ENCODE results near the gene PGPEP1.
"Not testable (repeated sequence)": the region's sequence is repeated elsewhere in the genome, so short reads cannot be mapped to it uniquely, and the experiment has no call there.

Gene PGPEP1

DNA sequence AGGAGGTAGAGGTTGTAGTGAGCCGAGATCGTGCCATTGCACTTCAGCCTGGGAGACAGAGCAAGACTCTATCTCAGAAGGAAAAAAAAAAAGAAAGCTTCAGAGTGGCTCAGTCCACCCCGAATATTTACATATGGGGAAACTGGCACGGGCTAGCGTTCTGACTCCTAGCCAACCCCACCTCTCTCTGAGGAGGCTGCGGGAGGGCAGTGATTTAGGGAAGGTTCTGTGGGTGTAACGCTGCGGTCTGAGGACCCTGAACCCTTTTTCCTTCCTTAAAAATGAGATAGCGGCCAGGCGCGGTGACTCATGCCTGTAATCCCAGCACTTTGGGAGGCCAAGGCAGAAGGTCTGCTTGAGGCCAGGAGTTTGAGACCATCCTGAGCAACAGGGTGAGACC lies 52.0 kb downstream of the PGPEP1 start:
- no peak for DNase-seq

DNA sequence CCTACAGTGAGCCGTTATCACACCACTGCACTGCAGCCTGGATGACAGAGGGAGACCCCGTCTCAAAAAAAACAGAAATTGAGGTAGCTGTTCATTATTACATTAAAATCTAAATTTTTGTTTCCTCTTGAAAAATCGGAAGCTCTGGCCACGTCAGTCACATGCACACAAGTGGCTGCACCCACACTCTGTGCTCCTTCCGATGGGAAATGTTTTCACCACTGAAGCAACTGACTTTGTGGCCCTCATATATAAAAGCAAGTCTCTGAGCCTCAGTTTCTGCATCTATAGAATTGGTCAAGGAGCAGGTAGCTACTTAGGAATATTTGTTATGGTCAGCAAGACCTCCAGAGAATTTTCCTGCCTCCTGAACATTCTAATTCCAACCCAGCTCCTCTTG lies 52.5 kb downstream of the PGPEP1 start:
- DNase-seq: no peak

DNA sequence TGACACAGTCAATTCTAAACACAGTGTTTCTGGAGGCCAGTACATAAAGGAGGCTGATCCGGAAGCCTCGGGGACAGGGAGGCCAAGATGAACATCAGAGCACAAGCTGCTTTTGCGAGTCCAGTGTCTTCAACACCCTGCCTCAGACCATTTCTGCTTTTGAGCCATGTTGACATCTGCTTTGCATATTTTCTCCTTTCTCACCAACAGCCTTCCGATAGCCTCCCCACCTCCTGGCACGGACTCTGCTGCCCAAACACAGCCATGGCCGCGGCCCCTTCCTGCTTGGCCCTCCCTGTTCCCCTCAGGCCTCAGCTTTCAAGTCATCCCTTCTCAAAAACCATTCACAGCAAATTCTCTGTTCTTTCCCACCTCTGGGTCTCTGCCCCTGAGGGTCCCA lies 53.4 kb downstream of the PGPEP1 start:
- no peak for DNase-seq

GRCh38 chr19:18396471-18397241 lies 56.3 kb downstream of the PGPEP1 start:
- DNase-seq: no peak

DNA sequence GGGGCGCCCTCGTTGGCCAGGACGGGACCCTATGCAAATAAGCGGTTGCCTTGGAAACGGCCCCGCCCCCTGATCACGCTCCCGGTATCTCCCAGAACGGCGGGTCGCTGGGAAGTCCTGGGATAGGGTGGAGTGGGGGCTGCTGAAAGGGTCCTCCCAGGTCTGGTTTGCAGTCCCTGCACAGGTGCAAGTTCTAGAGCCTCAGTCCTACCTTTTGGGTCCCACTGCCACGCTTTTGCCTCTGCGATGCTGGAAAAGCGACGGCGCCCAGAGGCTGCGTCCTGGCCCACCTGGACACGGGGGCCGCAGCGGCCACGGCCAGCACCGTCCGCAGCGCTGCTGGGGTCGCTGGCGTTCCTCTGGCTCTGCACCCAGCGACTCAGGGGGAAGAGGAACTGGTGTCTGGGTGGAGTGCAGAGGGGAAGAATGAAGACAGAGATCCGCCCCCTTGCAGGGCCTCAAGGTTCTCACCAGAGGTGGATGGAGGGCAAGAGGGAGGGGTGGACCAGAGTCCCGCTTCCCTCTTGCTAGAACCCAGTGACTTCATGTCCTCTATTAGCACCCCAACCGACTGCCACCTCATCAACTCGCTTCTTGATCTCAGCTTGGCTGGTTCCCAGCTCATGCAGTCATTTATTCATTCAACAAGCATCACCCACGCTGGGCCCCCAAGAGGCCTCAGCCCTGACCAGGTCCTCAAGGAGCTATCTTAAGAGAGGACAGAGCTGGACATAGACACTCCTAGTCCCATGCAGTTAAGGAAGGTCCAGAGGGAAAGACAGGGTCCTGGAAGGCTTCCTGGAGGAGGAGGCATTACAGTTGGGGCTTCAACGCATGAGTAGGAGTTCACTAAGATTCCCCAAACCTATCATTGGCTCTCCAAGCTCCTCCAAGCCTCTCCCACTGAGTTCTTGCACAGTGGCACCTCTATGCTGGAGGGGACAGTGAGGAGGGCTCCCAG lies 57.1 kb downstream of the PGPEP1 start, which contains the start of gene LRRC25:
TSS of gene LRRC25 (minus strand) at position 381 of the 961 bp plus-strand sequence. CDS start 659 bp downstream, outside the sequence.
- DNase-seq: no peak

GRCh38 chr19:18399008-18399407 lies 58.6 kb downstream of the PGPEP1 start:
- DNase-seq: no peak

DNA sequence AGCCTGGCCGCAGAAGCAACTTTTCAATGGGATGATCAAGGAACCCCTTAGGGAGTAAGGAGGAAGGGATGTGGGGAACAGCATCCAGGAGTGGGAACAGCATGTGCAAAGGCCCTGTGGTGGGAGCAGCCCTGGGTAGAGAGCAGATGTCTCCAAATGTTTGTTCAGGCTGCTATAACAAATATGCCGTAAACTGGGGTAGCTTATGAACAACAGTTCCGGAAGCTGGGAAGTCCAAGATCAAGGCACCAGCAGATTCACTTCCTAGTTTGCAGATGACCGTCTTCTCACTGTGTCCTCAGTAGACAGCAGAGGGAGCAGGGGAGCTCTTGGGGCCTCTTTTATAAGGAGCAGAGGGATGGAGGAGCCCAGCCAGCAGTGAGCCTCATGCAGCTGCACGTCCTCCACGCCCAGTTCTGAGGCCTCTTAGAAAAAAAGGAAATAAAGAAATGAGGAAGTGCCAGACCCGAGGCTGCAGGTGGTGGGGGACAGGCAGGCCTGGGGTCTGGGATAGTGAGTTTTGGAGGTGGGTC lies 61.2 kb downstream of the PGPEP1 start:
- no peak for DNase-seq

- DNase-seq: not testable (repeated sequence)
These were observed 62.3 kb downstream of the PGPEP1 start for GRCh38 chr19:18402455-18403248.

DNA sequence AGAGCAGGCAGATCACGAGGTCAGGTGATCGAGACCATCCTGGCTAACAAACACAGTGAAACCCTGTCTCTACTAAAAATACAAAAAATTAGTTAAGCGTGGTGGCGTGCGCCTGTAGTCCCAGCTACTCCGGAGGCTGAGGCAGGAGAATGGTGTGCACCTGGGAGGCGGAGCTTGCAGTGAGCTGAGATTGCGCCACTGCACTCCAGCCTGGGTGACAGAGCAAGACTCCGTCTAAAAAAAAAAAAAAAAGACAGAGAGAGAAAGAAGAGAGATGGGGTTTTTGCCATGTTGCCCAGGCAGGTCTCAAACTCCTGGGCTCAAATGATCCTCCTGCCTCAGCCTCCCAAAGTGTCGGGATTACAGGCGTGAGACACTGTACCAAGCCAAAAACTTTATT lies 65.4 kb downstream of the PGPEP1 start:
- DNase-seq: not testable (repeated sequence)

GRCh38 chr19:18406749-18407148 lies 66.4 kb downstream of the PGPEP1 start:
- no peak for DNase-seq

DNA sequence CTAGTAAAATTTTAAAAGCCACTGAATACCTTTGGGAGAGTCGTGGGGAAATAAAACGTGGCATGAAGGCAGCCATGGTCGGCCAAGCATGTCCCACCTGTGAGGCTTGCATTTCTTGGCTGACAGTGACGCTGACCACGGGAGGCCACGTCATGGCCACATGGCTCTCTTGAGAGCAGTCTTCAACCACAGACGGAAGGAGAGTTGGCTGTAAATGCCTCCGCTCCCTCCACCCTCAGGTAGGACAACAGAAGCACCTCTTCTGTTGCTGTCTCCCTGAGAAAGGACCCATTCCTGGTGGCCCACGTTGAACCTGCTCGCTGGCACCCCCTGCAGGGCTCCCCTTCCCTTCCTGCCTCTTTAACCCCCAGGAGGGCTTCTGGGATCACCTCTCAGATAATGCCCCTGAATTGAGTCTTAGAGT lies 67.7 kb downstream of the PGPEP1 start:
- DNase-seq: no peak

DNA sequence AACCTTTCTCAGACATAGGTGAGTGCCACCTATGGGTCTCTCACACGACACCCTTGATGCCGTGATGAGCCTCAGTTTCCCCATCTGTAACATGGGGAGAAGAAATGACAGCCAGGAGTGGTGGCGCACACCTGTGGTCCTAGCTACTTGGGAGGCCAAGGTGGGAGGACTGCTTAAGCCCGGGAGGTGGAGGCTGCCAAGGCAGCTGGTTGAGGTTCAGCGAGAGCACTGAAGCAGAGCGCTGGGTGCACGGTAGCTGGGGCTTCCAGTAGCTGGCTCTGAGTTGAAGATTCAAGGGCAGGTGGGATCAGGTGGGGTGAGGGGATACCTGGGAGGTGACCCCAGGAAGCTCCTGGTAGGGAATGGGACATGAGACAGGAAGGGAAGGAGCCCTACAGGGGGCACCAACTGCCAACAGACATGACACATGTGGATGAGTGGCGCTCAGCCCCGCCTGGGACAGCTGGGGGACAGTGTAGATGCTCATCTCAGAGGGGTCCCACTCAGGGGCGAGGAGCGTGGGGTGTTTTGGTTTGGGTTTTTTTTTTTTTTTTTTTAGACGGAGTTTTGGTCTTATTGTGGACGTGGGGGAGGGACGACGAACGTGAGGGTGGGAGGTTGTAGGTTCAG lies 72.3 kb downstream of the PGPEP1 start:
- no peak for DNase-seq

GRCh38 chr19:18414504-18415177 lies 74.2 kb downstream of the PGPEP1 start:
- DNase-seq: no peak

GRCh38 chr19:18415178-18415867 lies 74.9 kb downstream of the PGPEP1 start:
- no peak for DNase-seq

GRCh38 chr19:18416778-18417249 lies 76.4 kb downstream of the PGPEP1 start:
- DNase-seq: peak; percentile 26

DNA sequence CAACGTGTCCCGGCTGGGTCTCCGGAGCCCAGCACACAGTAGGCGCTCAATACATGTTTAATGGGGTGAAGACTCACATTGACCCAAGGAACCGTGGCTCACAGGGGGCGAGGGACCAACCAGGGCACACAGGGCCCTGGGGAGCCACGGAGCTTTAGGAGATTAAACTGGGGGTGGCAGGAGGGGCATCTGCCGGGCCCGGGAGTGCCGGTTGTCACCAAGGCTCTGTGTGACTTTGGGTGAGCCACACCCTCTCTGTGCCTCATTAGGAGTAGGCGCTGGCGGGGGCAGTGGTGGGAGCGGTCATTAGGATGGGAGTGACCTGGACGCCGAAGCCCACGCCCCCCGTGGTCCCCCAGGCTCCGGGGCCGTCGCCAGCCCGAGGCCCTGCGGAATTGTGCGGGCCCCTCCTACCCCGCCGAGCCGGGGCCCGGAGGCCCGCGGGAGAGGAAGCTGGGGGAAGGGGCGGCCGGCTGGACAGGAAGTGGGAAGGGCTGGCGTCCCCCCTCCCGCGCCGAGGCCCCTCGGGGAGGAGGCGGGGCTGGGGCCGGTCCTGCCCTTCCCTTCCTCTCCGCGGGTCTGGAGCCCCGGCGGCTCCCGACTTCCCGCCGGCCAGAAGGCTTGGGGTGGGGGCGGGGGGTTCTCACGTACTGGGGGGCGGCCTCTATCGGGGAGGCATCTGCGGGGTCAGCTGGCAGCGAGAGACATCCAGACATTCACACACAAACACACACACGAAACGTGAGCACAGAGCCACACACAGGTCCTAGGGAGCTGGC lies 77.0 kb downstream of the PGPEP1 start:
- DNase-seq: no peak

DNA sequence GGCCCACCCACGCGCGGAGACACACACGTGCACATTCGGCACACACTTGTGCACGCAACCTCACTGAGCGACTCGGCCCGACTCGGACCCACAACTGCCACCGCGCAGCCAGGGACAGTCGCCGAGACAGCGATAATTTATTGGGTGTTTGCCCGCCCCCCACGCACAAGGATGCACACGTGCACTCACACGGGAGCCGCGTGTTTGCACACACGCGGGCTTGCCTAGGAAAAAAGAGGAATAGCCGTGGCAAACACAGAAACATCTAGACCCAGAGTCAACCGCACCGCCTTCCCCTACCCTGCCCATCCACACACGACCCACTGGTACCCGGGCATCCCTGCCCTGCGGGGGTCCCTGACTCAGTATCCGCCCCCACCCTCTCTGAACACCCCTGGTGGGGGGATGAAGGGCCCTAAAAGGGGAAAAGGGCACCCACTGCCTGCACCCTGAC lies 77.7 kb downstream of the PGPEP1 start:
- no peak for DNase-seq

GRCh38 chr19:18418483-18419194 lies 78.2 kb downstream of the PGPEP1 start:
- peak; percentile 43 for DNase-seq

- peak; percentile 51 for DNase-seq
These were observed 78.8 kb downstream of the PGPEP1 start, which contains the start of gene SSBP4 for GRCh38 chr19:18419195-18419698. Gene SSBP4 (plus strand): TSS chr19:18419398. CDS start chr19:18419649, 251 bp downstream.

All from effector CD8-positive, alpha-beta T cell (primary cell).